ENCODE data around the gene NKAPL.

- TF ChIP-seq CTCF (IDR thresholded peaks at IDR 0.05), result no peak
- no peak for TF ChIP-seq POLR2A (IDR thresholded peaks at IDR 0.05)
Measured at GRCh38 chr6:28248916-28249315, 10.2 kb upstream of the NKAPL start.

All from suprapubic skin (tissue), 3 donors.